HG02588 (cell line): Measurements from ENCODE around the gene WDR90.

Experiments
- ATAC-seq: cut with Tn5 transposase; IDR thresholded peaks from one replicate; pipeline ENCODE4 v1.9.1; 2021; ENCODE audit warnings: mild to moderate bottlenecking, moderate library complexity; ENCODE audit not compliant: unreplicated experiment

Gene WDR90

GRCh38 chr16:648781-649589 is at the start of gene WDR90:
TSS of gene WDR90 (plus strand) at chr16:649365. CDS start at chr16:649417, 52 bp downstream.
- ATAC-seq, result peak; percentile 72

GRCh38 chr16:600781-601180 is 48.4 kb upstream of the WDR90 start:
- ATAC-seq, result no peak

GRCh38 chr16:603933-604332 is 45.2 kb upstream of the WDR90 start:
- ATAC-seq, result no peak

- ATAC-seq, result no peak
Measured at GRCh38 chr16:606656-607307, 42.4 kb upstream of the WDR90 start.

- ATAC-seq, result no peak
Measured at GRCh38 chr16:608019-608418, 41.1 kb upstream of the WDR90 start.

GRCh38 chr16:609316-609715 is 39.8 kb upstream of the WDR90 start:
- no peak for ATAC-seq

- ATAC-seq, result no peak
Measured at GRCh38 chr16:609984-610383, 39.2 kb upstream of the WDR90 start.

- ATAC-seq, result no peak
Measured at GRCh38 chr16:610513-611381, 38.4 kb upstream of the WDR90 start.

- ATAC-seq, result no peak
Measured at GRCh38 chr16:615122-615521, 34.0 kb upstream of the WDR90 start.

GRCh38 chr16:616733-617586 is 32.2 kb upstream of the WDR90 start:
- ATAC-seq, result no peak

- ATAC-seq, result no peak
Measured at GRCh38 chr16:617855-618254, 31.3 kb upstream of the WDR90 start.

GRCh38 chr16:619476-620100 is 29.6 kb upstream of the WDR90 start:
- no peak for ATAC-seq

- no peak for ATAC-seq
Measured at GRCh38 chr16:620700-621525, 28.3 kb upstream of the WDR90 start.

GRCh38 chr16:621526-622105 is 27.5 kb upstream of the WDR90 start:
- no peak for ATAC-seq

- ATAC-seq, result no peak
Measured at GRCh38 chr16:622920-623280, 26.3 kb upstream of the WDR90 start.

- ATAC-seq, result no peak
Measured at GRCh38 chr16:624526-625070, 24.6 kb upstream of the WDR90 start.

- no peak for ATAC-seq
Measured at GRCh38 chr16:625117-625976, 23.8 kb upstream of the WDR90 start.
